Neutrophil (primary cell): ENCODE results near the gene ALOX5AP.
A peak's percentile ranks its signal among the peaks of the same experiment; 100 is the strongest.

ENCODE experiments used
- H3K27ac ChIP-seq: fragments of 200-600 bp; sonication (generic); 2 replicates; pipeline ENCODE4 v1.5.1; 2016; ENCODE audit warnings: mild to moderate bottlenecking, moderate library complexity
- H3K27me3 ChIP-seq: fragments of 200-600 bp; sonication (generic); 2 replicates; pipeline ENCODE4 v1.6.0; 2016; ENCODE audit warnings: mild to moderate bottlenecking
- H3K36me3 ChIP-seq: fragments of 200-600 bp; sonication (generic); 2 replicates; pipeline ENCODE4 v1.5.1; 2017
- H3K4me1 ChIP-seq, 2 experiments: fragments of 200-600 bp in 1 of 2; sonication (generic) in 1 of 2; 1 replicate in 1 of 2; 2 replicates in 1 of 2; pipeline versions ENCODE4 v1.5.1 to v1.6.1; 2013 to 2016; ENCODE audit warnings: low read depth in 1 of 2, low read length in 1 of 2, mild to moderate bottlenecking in 1 of 2, moderate library complexity in 1 of 2; ENCODE audit not compliant: control insufficient read depth in 1 of 2, insufficient read depth in 1 of 2
- H3K4me3 ChIP-seq, 2 experiments: fragments of 200-600 bp in 1 of 2; sonication (generic) in 1 of 2; 1 replicate in 1 of 2; 2 replicates in 1 of 2; pipeline ENCODE4 v1.5.1; 2013 to 2016; ENCODE audit warnings: low read depth in 1 of 2, low read length in 1 of 2, mild to moderate bottlenecking in 1 of 2, moderate library complexity in 1 of 2
- H3K9me3 ChIP-seq: fragments of 200-600 bp; sonication (generic); 2 replicates; pipeline ENCODE4 v1.5.1; 2016
- CTCF ChIP-seq: fragments of 200-600 bp; sonication (generic); IDR thresholded peaks from 2 replicates; pipeline ENCODE4 v1.5.1; 2016; ENCODE audit warnings: antibody characterized with exemption

Gene ALOX5AP

GRCh38 chr13:30739761-30740642 is 4.7 kb downstream of the ALOX5AP start:
- Histone ChIP-seq H3K36me3 (peaks cover 43% of the 10 kb centered on the region), H3K27ac (peak overlapping the region; percentile 94), H3K27me3 (no peaks in the 10 kb centered on the region), H3K4me3 (peak overlapping the region; percentile 66 to 85), H3K9me3 (no peaks in the 10 kb centered on the region), H3K4me1 (peaks cover 83 to 94% of the 10 kb centered on the region in 2 experiments)
- TF ChIP-seq CTCF: no peak

- peak overlapping the region; percentile 94 for H3K27ac ChIP-seq
- H3K9me3 ChIP-seq: no peaks in the 10 kb centered on the region
- H3K36me3 ChIP-seq: peaks cover 70% of the 10 kb centered on the region
- no peak for TF ChIP-seq CTCF
- peaks cover 100% of the 10 kb centered on the region in 2 experiments for H3K4me1 ChIP-seq
- H3K4me3 ChIP-seq: peak overlapping the region; percentile 12 to 85
- no peaks in the 10 kb centered on the region for H3K27me3 ChIP-seq
These were observed 7.6 kb downstream of the ALOX5AP start for GRCh38 chr13:30742901-30743300.

- no peaks in the 10 kb centered on the region for H3K27me3 ChIP-seq
- H3K36me3 ChIP-seq: peaks cover 75% of the 10 kb centered on the region
- no peaks in the 10 kb centered on the region for H3K9me3 ChIP-seq
- peak overlapping the region; percentile 12 to 85 for H3K4me3 ChIP-seq
- H3K27ac ChIP-seq: peak overlapping the region; percentile 94
- H3K4me1 ChIP-seq: peaks cover 100% of the 10 kb centered on the region in 2 experiments
- no peak for TF ChIP-seq CTCF
These were observed 8.1 kb downstream of the ALOX5AP start for GRCh38 chr13:30743319-30744055.

- peak overlapping the region; percentile 12 to 85 for H3K4me3 ChIP-seq
- peaks cover 100% of the 10 kb centered on the region in 2 experiments for H3K4me1 ChIP-seq
- H3K9me3 ChIP-seq: no peaks in the 10 kb centered on the region
- H3K27ac ChIP-seq: peak overlapping the region; percentile 94
- TF ChIP-seq CTCF: peak; percentile 58
- no peaks in the 10 kb centered on the region for H3K27me3 ChIP-seq
- H3K36me3 ChIP-seq: peaks cover 77% of the 10 kb centered on the region
These were observed 8.8 kb downstream of the ALOX5AP start for GRCh38 chr13:30744056-30744680.

GRCh38 chr13:30744681-30745077 is 9.3 kb downstream of the ALOX5AP start:
- Histone ChIP-seq H3K4me3 (peak overlapping the region in 1 of 2 experiments; percentile 85), H3K27ac (peak overlapping the region; percentile 94), H3K36me3 (peaks cover 77% of the 10 kb centered on the region), H3K4me1 (peaks cover 100% of the 10 kb centered on the region in 2 experiments), H3K27me3 (no peaks in the 10 kb centered on the region), H3K9me3 (no peaks in the 10 kb centered on the region)
- TF ChIP-seq CTCF: no peak
